ENCODE results near the gene USP40. TPM values are rescaled to one million over a fixed set of nuclear protein-coding genes. Genes with fewer than 3 reads are reported as not detected.
A peak's percentile ranks its signal among the peaks of the same experiment; 100 is the strongest.

Gene USP40
- total RNA-seq, 3 donors from 2014 or later (not counting 1 experiment from before 2014, with no cell fraction given) = 17.4 to 20.6 (median 19.4) TPM

GRCh38 chr2:233439191-233439590 is 127.4 kb downstream of the USP40 start:
- peaks cover 78% of the 10 kb centered on the region for H3K36me3 ChIP-seq (ENCODE audit: control insufficient read depth, insufficient read depth, low read length)
- Mint-ChIP-seq H3K4me3 (no peak overlapping the region), H3K4me1 (peaks cover 44 to 53% of the 10 kb centered on the region in 2 donors), H3K27me3 (ENCODE audit: low read depth in 2 of 2) (no peaks in the 10 kb centered on the region), H3K27ac (peak overlapping the region in 1 of 2 donors; percentile 73), H3K36me3 (peaks cover 22% of the 10 kb centered on the region), H3K9me3 (no peaks in the 10 kb centered on the region)
- ATAC-seq (no peak), DNase-seq (no peak)
- intact Hi-C loops (cut with micrococcal nuclease) = no loop called here
- H3K27me3 ChIP-seq (ENCODE audit: control insufficient read depth, insufficient read depth, low read length) = no peaks in the 10 kb centered on the region
- H3K9me3 ChIP-seq (ENCODE audit: control insufficient read depth, insufficient read depth, low read length) = no peaks in the 10 kb centered on the region
- 92% methylated on average over 9 of the region's 9 CpGs for WGBS (ENCODE audit: insufficient coverage)
- no peak for TF ChIP-seq CTCF (IDR thresholded peaks at IDR 0.05)
- no peak overlapping the region for H3K27ac ChIP-seq (ENCODE audit: low read length)
- no peak overlapping the region for H3K4me3 ChIP-seq (ENCODE audit: low read length)
- peaks cover 23% of the 10 kb centered on the region for H3K4me1 ChIP-seq (ENCODE audit: control insufficient read depth, insufficient read depth, low read length)

GRCh38 chr2:233438573-233439147 is 127.9 kb downstream of the USP40 start:
- Mint-ChIP-seq H3K4me3 (no peak overlapping the region), H3K27ac (peak overlapping the region in 1 of 2 donors; percentile 73), H3K4me1 (peaks cover 42 to 49% of the 10 kb centered on the region in 2 donors), H3K36me3 (peaks cover 24% of the 10 kb centered on the region), H3K9me3 (no peaks in the 10 kb centered on the region), H3K27me3 (ENCODE audit: low read depth in 2 of 2) (no peaks in the 10 kb centered on the region)
- ATAC-seq (no peak), DNase-seq (no peak)
- no peak overlapping the region for H3K27ac ChIP-seq (ENCODE audit: low read length)
- intact Hi-C loops (cut with micrococcal nuclease) = no loop called here
- no peak for TF ChIP-seq CTCF (IDR thresholded peaks at IDR 0.05)
- H3K4me1 ChIP-seq (ENCODE audit: control insufficient read depth, insufficient read depth, low read length) = peaks cover 19% of the 10 kb centered on the region
- WGBS (ENCODE audit: insufficient coverage) = 98% methylated on average over 13 of the region's 15 CpGs
- no peak overlapping the region for H3K4me3 ChIP-seq (ENCODE audit: low read length)
- no peaks in the 10 kb centered on the region for H3K27me3 ChIP-seq (ENCODE audit: control insufficient read depth, insufficient read depth, low read length)
- H3K9me3 ChIP-seq (ENCODE audit: control insufficient read depth, insufficient read depth, low read length) = no peaks in the 10 kb centered on the region
- peaks cover 74% of the 10 kb centered on the region for H3K36me3 ChIP-seq (ENCODE audit: control insufficient read depth, insufficient read depth, low read length)

- DNase-seq = no peak
- H3K4me3 Mint-ChIP-seq = no peak overlapping the region
- WGBS (ENCODE audit: insufficient coverage) = 92% methylated on average over 13 of the region's 14 CpGs
- no peak for TF ChIP-seq CTCF (IDR thresholded peaks at IDR 0.05)
- intact Hi-C loops (cut with micrococcal nuclease) = no loop called here
- H3K27me3 Mint-ChIP-seq (ENCODE audit: low read depth in 2 of 2) = no peaks in the 10 kb centered on the region
- no peak overlapping the region for H3K4me3 ChIP-seq (ENCODE audit: low read length)
- H3K4me1 ChIP-seq (ENCODE audit: control insufficient read depth, insufficient read depth, low read length) = peaks cover 16% of the 10 kb centered on the region
- H3K27me3 ChIP-seq (ENCODE audit: control insufficient read depth, insufficient read depth, low read length) = no peaks in the 10 kb centered on the region
- peaks cover 17% of the 10 kb centered on the region for H3K36me3 Mint-ChIP-seq
- H3K9me3 Mint-ChIP-seq = no peaks in the 10 kb centered on the region
- no peak for ATAC-seq
- H3K27ac Mint-ChIP-seq = no peak overlapping the region
- peaks cover 71% of the 10 kb centered on the region for H3K36me3 ChIP-seq (ENCODE audit: control insufficient read depth, insufficient read depth, low read length)
- no peak overlapping the region for H3K27ac ChIP-seq (ENCODE audit: low read length)
- H3K9me3 ChIP-seq (ENCODE audit: control insufficient read depth, insufficient read depth, low read length) = no peaks in the 10 kb centered on the region
- H3K4me1 Mint-ChIP-seq = peaks cover 45 to 52% of the 10 kb centered on the region in 2 donors
Observed at GRCh38 chr2:233437439-233437955, 129.1 kb downstream of the USP40 start.

Measured in natural killer cell (primary cell).